GM23338 (cell line): Measurements from ENCODE around the gene VPS4A. TPM values are rescaled to one million over a fixed set of nuclear protein-coding genes. Genes with fewer than 3 reads are reported as not detected.

Experiments
- ATAC-seq: fragments of 200-7000 bp; cut with Tn5 transposase; 3 replicates; pipeline ENCODE4 v1.9.1; 2020
- DNase-seq: peaks from one replicate; pipeline ENCODE4 v3.0.0-alpha.2; 2015; ENCODE audit warnings: low spot score
- H2AFZ ChIP-seq: fragments of 200-600 bp; sonication (generic); 2 replicates; pipeline ENCODE4 v1.8.0; 2016; ENCODE audit warnings: antibody characterized with exemption, mild to moderate bottlenecking, moderate library complexity
- H3F3A ChIP-seq: fragments of 200-600 bp; sonication (generic); replicated peaks from 2 replicates; pipeline ENCODE4 v1.8.0; 2017; ENCODE audit warnings: antibody characterized with exemption, mixed run types, low read depth
- H3K27ac ChIP-seq: fragments of 200-600 bp; sonication (generic); 2 replicates; pipeline ENCODE4 v1.6.1; 2016; ENCODE audit warnings: low read depth
- H3K27me3 ChIP-seq: fragments of 200-600 bp; sonication (generic); 2 replicates; pipeline ENCODE4 v1.8.0; 2016; ENCODE audit warnings: mild to moderate bottlenecking, mixed run types, moderate library complexity; ENCODE audit not compliant: insufficient read depth
- H3K36me3 ChIP-seq: fragments of 200-600 bp; sonication (generic); 2 replicates; pipeline ENCODE4 v1.8.0; 2016; ENCODE audit warnings: mild to moderate bottlenecking; ENCODE audit not compliant: insufficient read depth
- H3K4me1 ChIP-seq: fragments of 200-600 bp; sonication (generic); 2 replicates; pipeline ENCODE4 v1.8.0; 2016; ENCODE audit warnings: mild to moderate bottlenecking, moderate library complexity; ENCODE audit not compliant: insufficient read depth
- H3K4me2 ChIP-seq: fragments of 200-600 bp; sonication (generic); 2 replicates; pipeline ENCODE4 v1.7.1; 2017; ENCODE audit warnings: mixed run types
- H3K4me3 ChIP-seq: fragments of 200-600 bp; sonication (generic); 2 replicates; pipeline ENCODE4 v1.6.1; 2016; ENCODE audit warnings: mixed run types
- H3K79me2 ChIP-seq: fragments of 200-600 bp; sonication (generic); replicated peaks from 2 replicates; pipeline ENCODE4 v1.8.0; 2017; ENCODE audit warnings: mild to moderate bottlenecking; ENCODE audit not compliant: insufficient read depth
- H3K9me2 ChIP-seq: fragments of 200-600 bp; sonication (generic); 2 replicates; pipeline ENCODE4 v1.8.0; 2017; ENCODE audit not compliant: insufficient read depth
- H4K20me1 ChIP-seq: fragments of 200-600 bp; sonication (generic); replicated peaks from 2 replicates; pipeline ENCODE4 v1.8.0; 2017; ENCODE audit warnings: mild to moderate bottlenecking; ENCODE audit not compliant: insufficient read depth
- H3K27ac Mint-ChIP-seq: 2 replicates; pipeline ENCODE4 v1.8.0; 2020; ENCODE audit warnings: inconsistent platforms, mild to moderate bottlenecking, moderate library complexity, mixed read lengths
- H3K27me3 Mint-ChIP-seq: 3 replicates; pipeline ENCODE4 v1.8.0; 2022; ENCODE audit warnings: low read depth, mild to moderate bottlenecking, moderate library complexity, mixed read lengths, inconsistent platforms; ENCODE audit not compliant: insufficient read depth, poor library complexity
- H3K36me3 Mint-ChIP-seq: 3 replicates; pipeline ENCODE4 v1.8.0; 2021; ENCODE audit warnings: low read depth, mild to moderate bottlenecking, inconsistent platforms, moderate library complexity, mixed read lengths
- H3K4me1 Mint-ChIP-seq: 3 replicates; pipeline ENCODE4 v1.8.0; 2020; ENCODE audit warnings: mild to moderate bottlenecking, inconsistent platforms, mixed read lengths
- H3K4me3 Mint-ChIP-seq: 3 replicates; pipeline ENCODE4 v1.8.0; 2021; ENCODE audit warnings: moderate library complexity, mild to moderate bottlenecking, inconsistent platforms, mixed read lengths
- H3K9me3 Mint-ChIP-seq: 3 replicates; pipeline ENCODE4 v1.8.0; 2020; ENCODE audit warnings: moderate library complexity, mild to moderate bottlenecking, inconsistent platforms, mixed read lengths
- CREB1 ChIP-seq: fragments of 250-450 bp; sonication (Bioruptor Pico); IDR thresholded peaks from 2 replicates; pipeline ENCODE4 v1.5.0; 2020; ENCODE audit warnings: low read depth, mild to moderate bottlenecking, moderate library complexity
- CTCF ChIP-seq, 2 experiments: fragments of 200-600 bp in 1 of 2; sonication (generic) in 1 of 2; conservative IDR thresholded peaks; 2 replicates each; pipeline versions ENCODE4 v1.5.1 to v1.6.1; 2016 to 2017; ENCODE audit warnings: antibody characterized with exemption in 2 of 2, low read depth in 2 of 2, mild to moderate bottlenecking in 2 of 2, moderate library complexity in 1 of 2
- EZH2 ChIP-seq: fragments of 200-600 bp; sonication (generic); IDR thresholded peaks from one replicate; pipeline ENCODE4 v1.8.0; 2017; ENCODE audit warnings: antibody characterized with exemption, mild to moderate bottlenecking, low read depth; ENCODE audit not compliant: unreplicated experiment
- EZH2phosphoT487 ChIP-seq: fragments of 200-600 bp; sonication (generic); IDR thresholded peaks from one replicate; pipeline ENCODE4 v1.8.1; 2018; ENCODE audit warnings: antibody characterized with exemption; ENCODE audit not compliant: unreplicated experiment
- JUNB ChIP-seq: IDR thresholded peaks from one replicate; pipeline ENCODE4 v1.6.1; 2016; ENCODE audit warnings: antibody characterized with exemption; ENCODE audit not compliant: unreplicated experiment
- NANOG ChIP-seq: IDR thresholded peaks from 2 replicates; pipeline ENCODE4 v1.6.1; 2016; ENCODE audit warnings: antibody characterized with exemption, borderline replicate concordance
- POLR2AphosphoS5 ChIP-seq: IDR thresholded peaks from 2 replicates; pipeline ENCODE4 v1.6.1; 2016; ENCODE audit warnings: antibody characterized with exemption, low read depth
- STAT1 ChIP-seq: IDR thresholded peaks from one replicate; pipeline ENCODE4 v1.6.1; 2016; ENCODE audit warnings: antibody characterized with exemption; ENCODE audit not compliant: unreplicated experiment
- ZNF114 ChIP-seq: fragments of 250-450 bp; sonication (Bioruptor Pico); IDR thresholded peaks from 2 replicates; pipeline ENCODE4 v1.5.0; 2020; ENCODE audit warnings: mild to moderate bottlenecking, moderate library complexity
- ZNF331 ChIP-seq: fragments of 250-450 bp; sonication (Bioruptor Pico); IDR thresholded peaks from 2 replicates; pipeline ENCODE4 v1.5.0; 2020; ENCODE audit warnings: low read depth, mild to moderate bottlenecking, moderate library complexity
- polyA plus RNA-seq: library from polyadenylated mRNA; unstranded; fragments of >200 nt; fragmentation: Nextera tagmentation; extraction: Ambion mirVana; gene quantifications from 2 replicates; pipeline ENCODE4 v1.2.1, GENCODE V29; 2016
- total RNA-seq: library from RNA; depleted of rRNA; stranded (reverse); fragments of >200 nt; shearing (Covaris generic); gene quantifications from 2 replicates; pipeline ENCODE4 v1.2.3, GENCODE V29; 2014
- TF ChIP-seq, protein P1 (sequence below): IDR thresholded peaks from one replicate; pipeline ENCODE4 v1.6.1; 2018; ENCODE audit warnings: antibody characterized with exemption; ENCODE audit not compliant: unreplicated experiment
- TF ChIP-seq, protein P2 (sequence below): IDR thresholded peaks from 2 replicates; pipeline ENCODE4 v1.6.1; 2016; ENCODE audit warnings: antibody characterized with exemption
- TF ChIP-seq, protein P3 (sequence below): fragments of 250-450 bp; sonication (Bioruptor Pico); IDR thresholded peaks from 2 replicates; pipeline ENCODE4 v1.5.0; 2020; ENCODE audit warnings: mild to moderate bottlenecking, moderate library complexity

VPS4A gene
- total and polyA plus RNA-seq, 2 experiments from 2014 or later: 29.1 to 32.7 TPM

GRCh38 chr16:69273009-69273408 is 38.1 kb upstream of the VPS4A start:
- ATAC-seq: no peak
- no peaks in the 10 kb centered on the region; the same call in 1 of the 2 replicates for H3K79me2 ChIP-seq
- no peaks in the 10 kb centered on the region; the same call in 1 of the 2 replicates for H3F3A ChIP-seq
- no peak for DNase-seq
- no peaks in the 10 kb centered on the region for H3K4me1 ChIP-seq
- Mint-ChIP-seq H3K27ac (no peak overlapping the region), H3K36me3 (peaks cover 5% of the 10 kb centered on the region; the same call in 1 of the 3 replicates), H3K4me3 (no peak overlapping the region), H3K4me1 (no peaks in the 10 kb centered on the region), H3K27me3 (no peaks in the 10 kb centered on the region), H3K9me3 (no peaks in the 10 kb centered on the region)
- H3K36me3 ChIP-seq: no peaks in the 10 kb centered on the region
- TF ChIP-seq EZH2: no peak
- TF ChIP-seq, protein P1, sequence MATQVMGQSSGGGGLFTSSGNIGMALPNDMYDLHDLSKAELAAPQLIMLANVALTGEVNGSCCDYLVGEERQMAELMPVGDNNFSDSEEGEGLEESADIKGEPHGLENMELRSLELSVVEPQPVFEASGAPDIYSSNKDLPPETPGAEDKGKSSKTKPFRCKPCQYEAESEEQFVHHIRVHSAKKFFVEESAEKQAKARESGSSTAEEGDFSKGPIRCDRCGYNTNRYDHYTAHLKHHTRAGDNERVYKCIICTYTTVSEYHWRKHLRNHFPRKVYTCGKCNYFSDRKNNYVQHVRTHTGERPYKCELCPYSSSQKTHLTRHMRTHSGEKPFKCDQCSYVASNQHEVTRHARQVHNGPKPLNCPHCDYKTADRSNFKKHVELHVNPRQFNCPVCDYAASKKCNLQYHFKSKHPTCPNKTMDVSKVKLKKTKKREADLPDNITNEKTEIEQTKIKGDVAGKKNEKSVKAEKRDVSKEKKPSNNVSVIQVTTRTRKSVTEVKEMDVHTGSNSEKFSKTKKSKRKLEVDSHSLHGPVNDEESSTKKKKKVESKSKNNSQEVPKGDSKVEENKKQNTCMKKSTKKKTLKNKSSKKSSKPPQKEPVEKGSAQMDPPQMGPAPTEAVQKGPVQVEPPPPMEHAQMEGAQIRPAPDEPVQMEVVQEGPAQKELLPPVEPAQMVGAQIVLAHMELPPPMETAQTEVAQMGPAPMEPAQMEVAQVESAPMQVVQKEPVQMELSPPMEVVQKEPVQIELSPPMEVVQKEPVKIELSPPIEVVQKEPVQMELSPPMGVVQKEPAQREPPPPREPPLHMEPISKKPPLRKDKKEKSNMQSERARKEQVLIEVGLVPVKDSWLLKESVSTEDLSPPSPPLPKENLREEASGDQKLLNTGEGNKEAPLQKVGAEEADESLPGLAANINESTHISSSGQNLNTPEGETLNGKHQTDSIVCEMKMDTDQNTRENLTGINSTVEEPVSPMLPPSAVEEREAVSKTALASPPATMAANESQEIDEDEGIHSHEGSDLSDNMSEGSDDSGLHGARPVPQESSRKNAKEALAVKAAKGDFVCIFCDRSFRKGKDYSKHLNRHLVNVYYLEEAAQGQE: no peak
- TF ChIP-seq JUNB: no peak
- no peak for TF ChIP-seq ZNF114 (CRISPR knock-in tag)
- TF ChIP-seq, protein P2, sequence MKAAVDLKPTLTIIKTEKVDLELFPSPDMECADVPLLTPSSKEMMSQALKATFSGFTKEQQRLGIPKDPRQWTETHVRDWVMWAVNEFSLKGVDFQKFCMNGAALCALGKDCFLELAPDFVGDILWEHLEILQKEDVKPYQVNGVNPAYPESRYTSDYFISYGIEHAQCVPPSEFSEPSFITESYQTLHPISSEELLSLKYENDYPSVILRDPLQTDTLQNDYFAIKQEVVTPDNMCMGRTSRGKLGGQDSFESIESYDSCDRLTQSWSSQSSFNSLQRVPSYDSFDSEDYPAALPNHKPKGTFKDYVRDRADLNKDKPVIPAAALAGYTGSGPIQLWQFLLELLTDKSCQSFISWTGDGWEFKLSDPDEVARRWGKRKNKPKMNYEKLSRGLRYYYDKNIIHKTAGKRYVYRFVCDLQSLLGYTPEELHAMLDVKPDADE: no peak
- TF ChIP-seq CTCF (conservative IDR thresholded peaks at IDR 0.05; ENCODE audit: low read depth in 2 of 2): no peak
- no peak for TF ChIP-seq NANOG
- TF ChIP-seq CREB1 (CRISPR knock-in tag): no peak
- no peak for TF ChIP-seq EZH2phosphoT487
- TF ChIP-seq STAT1: no peak
- no peak for TF ChIP-seq ZNF331 (CRISPR knock-in tag)
- no peak for TF ChIP-seq POLR2AphosphoS5
- TF ChIP-seq, protein P3, sequence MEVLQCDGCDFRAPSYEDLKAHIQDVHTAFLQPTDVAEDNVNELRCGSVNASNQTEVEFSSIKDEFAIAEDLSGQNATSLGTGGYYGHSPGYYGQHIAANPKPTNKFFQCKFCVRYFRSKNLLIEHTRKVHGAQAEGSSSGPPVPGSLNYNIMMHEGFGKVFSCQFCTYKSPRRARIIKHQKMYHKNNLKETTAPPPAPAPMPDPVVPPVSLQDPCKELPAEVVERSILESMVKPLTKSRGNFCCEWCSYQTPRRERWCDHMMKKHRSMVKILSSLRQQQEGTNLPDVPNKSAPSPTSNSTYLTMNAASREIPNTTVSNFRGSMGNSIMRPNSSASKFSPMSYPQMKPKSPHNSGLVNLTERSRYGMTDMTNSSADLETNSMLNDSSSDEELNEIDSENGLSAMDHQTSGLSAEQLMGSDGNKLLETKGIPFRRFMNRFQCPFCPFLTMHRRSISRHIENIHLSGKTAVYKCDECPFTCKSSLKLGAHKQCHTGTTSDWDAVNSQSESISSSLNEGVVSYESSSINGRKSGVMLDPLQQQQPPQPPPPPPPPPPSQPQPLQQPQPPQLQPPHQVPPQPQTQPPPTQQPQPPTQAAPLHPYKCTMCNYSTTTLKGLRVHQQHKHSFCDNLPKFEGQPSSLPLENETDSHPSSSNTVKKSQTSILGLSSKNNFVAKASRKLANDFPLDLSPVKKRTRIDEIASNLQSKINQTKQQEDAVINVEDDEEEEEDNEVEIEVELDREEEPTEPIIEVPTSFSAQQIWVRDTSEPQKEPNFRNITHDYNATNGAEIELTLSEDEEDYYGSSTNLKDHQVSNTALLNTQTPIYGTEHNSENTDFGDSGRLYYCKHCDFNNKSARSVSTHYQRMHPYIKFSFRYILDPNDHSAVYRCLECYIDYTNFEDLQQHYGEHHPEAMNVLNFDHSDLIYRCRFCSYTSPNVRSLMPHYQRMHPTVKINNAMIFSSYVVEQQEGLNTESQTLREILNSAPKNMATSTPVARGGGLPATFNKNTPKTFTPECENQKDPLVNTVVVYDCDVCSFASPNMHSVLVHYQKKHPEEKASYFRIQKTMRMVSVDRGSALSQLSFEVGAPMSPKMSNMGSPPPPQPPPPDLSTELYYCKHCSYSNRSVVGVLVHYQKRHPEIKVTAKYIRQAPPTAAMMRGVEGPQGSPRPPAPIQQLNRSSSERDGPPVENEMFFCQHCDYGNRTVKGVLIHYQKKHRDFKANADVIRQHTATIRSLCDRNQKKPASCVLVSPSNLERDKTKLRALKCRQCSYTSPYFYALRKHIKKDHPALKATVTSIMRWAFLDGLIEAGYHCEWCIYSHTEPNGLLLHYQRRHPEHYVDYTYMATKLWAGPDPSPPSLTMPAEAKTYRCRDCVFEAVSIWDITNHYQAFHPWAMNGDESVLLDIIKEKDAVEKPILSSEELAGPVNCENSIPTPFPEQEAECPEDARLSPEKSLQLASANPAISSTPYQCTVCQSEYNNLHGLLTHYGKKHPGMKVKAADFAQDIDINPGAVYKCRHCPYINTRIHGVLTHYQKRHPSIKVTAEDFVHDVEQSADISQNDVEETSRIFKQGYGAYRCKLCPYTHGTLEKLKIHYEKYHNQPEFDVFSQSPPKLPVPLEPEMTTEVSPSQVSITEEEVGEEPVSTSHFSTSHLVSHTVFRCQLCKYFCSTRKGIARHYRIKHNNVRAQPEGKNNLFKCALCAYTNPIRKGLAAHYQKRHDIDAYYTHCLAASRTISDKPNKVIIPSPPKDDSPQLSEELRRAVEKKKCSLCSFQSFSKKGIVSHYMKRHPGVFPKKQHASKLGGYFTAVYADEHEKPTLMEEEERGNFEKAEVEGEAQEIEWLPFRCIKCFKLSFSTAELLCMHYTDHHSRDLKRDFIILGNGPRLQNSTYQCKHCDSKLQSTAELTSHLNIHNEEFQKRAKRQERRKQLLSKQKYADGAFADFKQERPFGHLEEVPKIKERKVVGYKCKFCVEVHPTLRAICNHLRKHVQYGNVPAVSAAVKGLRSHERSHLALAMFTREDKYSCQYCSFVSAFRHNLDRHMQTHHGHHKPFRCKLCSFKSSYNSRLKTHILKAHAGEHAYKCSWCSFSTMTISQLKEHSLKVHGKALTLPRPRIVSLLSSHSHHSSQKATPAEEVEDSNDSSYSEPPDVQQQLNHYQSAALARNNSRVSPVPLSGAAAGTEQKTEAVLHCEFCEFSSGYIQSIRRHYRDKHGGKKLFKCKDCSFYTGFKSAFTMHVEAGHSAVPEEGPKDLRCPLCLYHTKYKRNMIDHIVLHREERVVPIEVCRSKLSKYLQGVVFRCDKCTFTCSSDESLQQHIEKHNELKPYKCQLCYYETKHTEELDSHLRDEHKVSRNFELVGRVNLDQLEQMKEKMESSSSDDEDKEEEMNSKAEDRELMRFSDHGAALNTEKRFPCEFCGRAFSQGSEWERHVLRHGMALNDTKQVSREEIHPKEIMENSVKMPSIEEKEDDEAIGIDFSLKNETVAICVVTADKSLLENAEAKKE (CRISPR knock-in tag): no peak
- H3K4me3 ChIP-seq: no peak overlapping the region
- H3K4me2 ChIP-seq: no peak overlapping the region
- H3K27ac ChIP-seq: no peak overlapping the region
- H3K27me3 ChIP-seq: no peaks in the 10 kb centered on the region
- H3K9me2 ChIP-seq: no peaks in the 10 kb centered on the region
- H4K20me1 ChIP-seq: no peaks in the 10 kb centered on the region
- H2AFZ ChIP-seq: no peak overlapping the region
